ENCODE measurements around the gene RPN1. TPM values are rescaled to one million over a fixed set of nuclear protein-coding genes. Genes with fewer than 3 reads are reported as not detected.

Gene RPN1
- total and polyA plus RNA-seq, 2 donors (not counting 3 experiments of a cell fraction or from before 2014, with no cell fraction given): 250 to 266 TPM

DNA sequence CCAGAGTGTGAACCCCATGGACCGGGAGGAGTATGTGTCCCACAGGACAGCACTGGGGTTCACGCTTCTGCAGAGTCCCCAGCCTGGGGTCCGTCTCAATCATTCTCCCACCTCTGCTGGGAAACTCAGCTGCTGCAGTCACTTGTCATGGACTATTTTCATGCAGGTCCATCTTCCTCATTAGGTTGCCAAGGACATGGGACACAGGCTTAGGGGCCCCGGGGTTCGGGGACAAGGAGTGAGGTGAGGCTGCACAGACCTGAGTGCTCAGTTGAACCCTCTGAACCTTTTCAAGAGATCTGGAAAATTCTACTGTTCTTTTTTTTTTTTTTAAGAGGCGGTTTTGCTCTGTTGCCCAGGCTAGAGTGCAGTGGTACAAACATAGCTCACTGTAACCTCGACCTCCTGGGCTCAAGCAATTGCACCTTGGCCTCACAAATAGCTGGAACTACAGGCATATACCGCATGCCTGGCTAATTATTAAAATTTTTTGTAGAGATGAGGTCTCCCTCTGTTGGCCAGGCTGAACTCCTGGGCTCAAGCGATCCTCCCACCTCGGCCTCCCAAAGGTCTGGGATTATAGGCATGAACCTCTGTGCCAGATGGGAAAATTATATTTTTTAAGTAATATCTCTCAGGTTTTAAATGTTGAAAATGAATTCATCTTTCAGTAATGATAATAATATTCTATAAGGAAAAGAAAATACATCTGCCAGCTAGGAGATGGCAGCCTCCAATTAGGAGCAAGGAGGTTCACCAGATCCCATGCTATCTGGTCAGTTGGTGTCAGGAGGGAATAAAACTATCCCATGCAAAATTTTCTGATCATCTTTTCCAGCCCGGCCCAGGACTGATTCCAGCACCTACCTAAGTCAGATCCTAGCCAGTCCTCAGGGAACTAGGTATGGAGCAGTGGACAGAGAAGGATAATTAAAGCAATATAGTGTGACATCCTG is 45.2 kb downstream of the RPN1 start:
- Histone ChIP-seq H3K79me2 (ENCODE audit: control insufficient read depth, insufficient read depth, low read length) (no peaks in the 10 kb centered on the region), H3K4me1 (ENCODE audit: control insufficient read depth, extremely low read depth, insufficient read depth, low read length) (peaks cover 5% of the 10 kb centered on the region), H3K27ac (ENCODE audit: insufficient read depth, low read depth, low read length) (no peak overlapping the region), H3K4me2 (ENCODE audit: insufficient read depth, low read length) (no peak overlapping the region), H3K36me3 (ENCODE audit: control insufficient read depth in 2 of 2, extremely low read depth in 1 of 2, insufficient read depth in 2 of 2, low read length in 2 of 2) (no peaks in the 10 kb centered on the region), H3K9ac (replicated peaks; ENCODE audit: extremely low read depth, insufficient read depth, low read length) (no peak overlapping the region), H3K4me3 (replicated peaks in 1 of 3; ENCODE audit: insufficient read depth in 1 of 3, low read depth in 1 of 3, low read length in 3 of 3) (no peak overlapping the region), H3K9me3 (replicated peaks; ENCODE audit: control insufficient read depth, insufficient read depth, low read length) (no peaks in the 10 kb centered on the region), H3K27me3 (ENCODE audit: control insufficient read depth in 2 of 2, insufficient read depth in 2 of 2, low read length in 2 of 2) (no peaks in the 10 kb centered on the region), H4K20me1 (replicated peaks; ENCODE audit: control insufficient read depth, extremely low read depth, insufficient read depth, low read length) (no peaks in the 10 kb centered on the region), H2AFZ (ENCODE audit: low read depth, low read length) (no peak overlapping the region), H3K9me1 (replicated peaks; ENCODE audit: control insufficient read depth, extremely low read depth, insufficient read depth, low read length) (no peaks in the 10 kb centered on the region)
- ChIA-PET CTCF (interaction anchor here (1.0 to 4.7 kb wide), 6 partner anchors 9 to 511 kb away, joined by 3 to 76 read pairs (median 6); no protein-coding TSS in a partner anchor), POLR2A (no interaction called here)
- BruUV-seq (replicated peaks): no TSS peak
- dilution Hi-C loops (cut with MboI; ENCODE audit: extremely low pct_ligation_motif_present, low sequenced_read_pairs) (no loop called here), intact Hi-C loops (cut with micrococcal nuclease) (no loop called here)
- no peak for TF ChIP-seq EZH2 (IDR thresholded peaks at IDR 0.05; ENCODE audit: borderline replicate concordance, low read depth, low read length, severe bottlenecking)
- TF ChIP-seq JUN (IDR thresholded peaks at IDR 0.05; ENCODE audit: borderline replicate concordance, insufficient read depth, insufficient read length, low read depth): no peak
- no peak for TF ChIP-seq POLR2AphosphoS5 (IDR thresholded peaks at IDR 0.05; ENCODE audit: insufficient read depth, low read depth, low read length)
- TF ChIP-seq, protein P1, sequence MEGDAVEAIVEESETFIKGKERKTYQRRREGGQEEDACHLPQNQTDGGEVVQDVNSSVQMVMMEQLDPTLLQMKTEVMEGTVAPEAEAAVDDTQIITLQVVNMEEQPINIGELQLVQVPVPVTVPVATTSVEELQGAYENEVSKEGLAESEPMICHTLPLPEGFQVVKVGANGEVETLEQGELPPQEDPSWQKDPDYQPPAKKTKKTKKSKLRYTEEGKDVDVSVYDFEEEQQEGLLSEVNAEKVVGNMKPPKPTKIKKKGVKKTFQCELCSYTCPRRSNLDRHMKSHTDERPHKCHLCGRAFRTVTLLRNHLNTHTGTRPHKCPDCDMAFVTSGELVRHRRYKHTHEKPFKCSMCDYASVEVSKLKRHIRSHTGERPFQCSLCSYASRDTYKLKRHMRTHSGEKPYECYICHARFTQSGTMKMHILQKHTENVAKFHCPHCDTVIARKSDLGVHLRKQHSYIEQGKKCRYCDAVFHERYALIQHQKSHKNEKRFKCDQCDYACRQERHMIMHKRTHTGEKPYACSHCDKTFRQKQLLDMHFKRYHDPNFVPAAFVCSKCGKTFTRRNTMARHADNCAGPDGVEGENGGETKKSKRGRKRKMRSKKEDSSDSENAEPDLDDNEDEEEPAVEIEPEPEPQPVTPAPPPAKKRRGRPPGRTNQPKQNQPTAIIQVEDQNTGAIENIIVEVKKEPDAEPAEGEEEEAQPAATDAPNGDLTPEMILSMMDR (IDR thresholded peaks at IDR 0.05; ENCODE audit: extremely low read depth in 1 of 2, insufficient read depth in 1 of 2, low read depth in 1 of 2, low read length in 2 of 2): no peak
- TF ChIP-seq FOS (IDR thresholded peaks at IDR 0.05; ENCODE audit: borderline replicate concordance, insufficient read depth, low read length): no peak
- FAIRE-seq (no peak), DNase-seq (ENCODE audit: low read depth, low spot score) (no peak)
